ENCODE results near the gene TM4SF20.

The TM4SF20 gene

DNA sequence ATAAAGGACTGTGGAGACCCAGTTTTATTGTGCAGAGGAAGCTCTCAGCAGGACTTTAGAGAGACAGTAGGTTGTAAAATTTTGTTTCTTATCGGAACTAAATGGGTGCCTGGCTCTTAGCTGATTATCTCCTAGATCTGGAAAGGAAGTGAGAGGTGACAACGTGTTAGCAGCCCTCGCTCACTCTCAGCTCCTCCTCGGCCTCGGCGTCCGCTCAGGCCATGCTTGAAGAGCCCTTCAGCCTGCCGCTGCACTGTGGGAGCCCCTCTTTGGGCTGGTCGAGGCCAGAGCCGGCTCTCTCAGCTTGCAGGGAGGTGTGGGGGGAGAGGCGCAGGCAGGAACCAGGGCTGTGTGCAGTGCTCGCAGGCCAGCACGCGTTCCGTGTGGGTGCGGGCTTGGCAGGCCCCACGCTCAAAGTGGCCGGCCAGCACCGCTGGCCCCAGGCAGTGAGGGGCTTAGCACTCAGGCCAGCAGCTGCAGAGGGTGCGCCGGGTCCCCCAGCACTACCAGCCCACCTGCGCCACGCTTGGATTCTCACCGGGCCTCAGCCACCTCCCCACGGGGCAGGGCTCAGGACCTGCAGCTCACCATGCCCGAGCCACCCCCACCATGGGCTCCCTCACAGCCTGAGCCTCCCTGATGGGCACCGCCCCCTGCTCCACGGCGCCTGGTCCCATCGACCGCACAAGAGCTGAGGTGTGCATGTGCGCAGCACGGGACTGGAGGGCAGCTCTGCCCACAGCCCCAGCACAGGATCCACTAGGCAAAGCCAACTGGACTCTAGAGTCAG is 58.6 kb downstream of the TM4SF20 start:
- no peak for DNase-seq (ENCODE audit: low read depth in 2 of 2)

DNA sequence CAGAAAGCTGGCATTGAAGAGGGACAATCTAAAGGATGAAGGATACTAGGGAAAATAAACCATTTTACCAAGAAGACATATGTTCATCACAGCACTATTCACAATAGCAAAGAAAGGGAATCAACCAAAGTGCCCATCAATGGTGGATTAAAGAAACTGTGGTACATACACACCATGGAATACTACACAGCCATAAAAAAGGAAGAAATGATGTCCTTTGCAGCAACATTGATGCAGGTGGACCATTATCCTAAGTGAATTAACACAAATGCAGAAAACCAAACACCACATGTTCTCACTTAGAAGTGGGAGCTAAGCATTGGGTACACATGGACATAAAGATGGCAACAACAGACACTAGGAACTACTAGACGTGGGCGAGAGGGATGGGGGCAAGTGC is 61.3 kb downstream of the TM4SF20 start:
- DNase-seq (ENCODE audit: low read depth in 2 of 2) = no peak

DNA sequence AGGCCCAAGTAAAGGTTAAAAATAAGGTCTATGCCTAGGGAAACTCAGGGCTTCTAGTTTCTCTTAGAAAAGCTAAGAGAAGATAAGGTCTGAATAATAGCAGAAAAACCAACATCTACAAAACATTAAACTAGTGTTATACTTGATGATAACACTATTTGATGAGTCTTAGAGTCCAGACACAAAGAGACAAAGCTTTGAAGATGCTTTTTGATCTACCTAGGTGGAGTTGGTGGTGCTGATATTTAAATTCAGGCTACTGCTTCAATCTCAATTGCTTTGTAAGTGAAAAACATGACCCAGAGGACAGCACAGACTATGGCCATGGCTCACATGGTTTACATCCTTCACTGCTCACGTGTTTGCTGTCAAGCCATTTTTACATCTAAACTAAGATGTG is 65.8 kb downstream of the TM4SF20 start:
- DNase-seq (ENCODE audit: low read depth in 2 of 2) = no peak

DNA sequence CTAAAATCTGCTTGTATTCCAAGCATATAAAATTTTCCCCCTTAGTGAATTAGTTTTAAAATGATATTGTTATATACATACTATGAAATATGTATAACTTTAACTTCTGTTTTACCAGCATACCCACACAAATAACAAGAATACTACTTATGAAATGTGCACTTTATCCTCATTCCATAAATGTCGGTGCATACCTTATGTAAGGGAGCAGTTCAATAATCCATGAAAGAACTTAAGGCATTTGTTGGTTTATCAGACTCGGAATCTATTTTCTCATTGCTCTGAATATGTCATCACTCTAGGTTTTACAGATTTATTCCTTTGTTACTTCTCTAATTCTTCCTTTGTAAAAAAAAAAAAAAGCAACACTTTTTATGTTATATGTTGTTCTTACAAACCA is 66.5 kb downstream of the TM4SF20 start:
- DNase-seq (ENCODE audit: low read depth in 2 of 2) = no peak

Data from stimulated activated CD4-positive, alpha-beta T cell treated with anti-CD3 and anti-CD28 coated beads, Interleukin-12 subunit alpha, Interleukin-12 subunit beta, amount 100 ng/mL, for 24 hours (primary cell).